Body of pancreas (tissue), 4 donors: ENCODE data around the gene ATF2. TPM values are rescaled to one million over a fixed set of nuclear protein-coding genes. Genes with fewer than 3 reads are reported as not detected.
"Not testable (repeated sequence)": the region's sequence is repeated elsewhere in the genome, so short reads cannot be mapped to it uniquely, and the experiment has no call there.

ENCODE experiments used
- ATAC-seq: fragments of 150-250 bp; one replicate; pipeline ENCODE4 v1.9.1; 2016
- DNase-seq, 4 donors: peaks; one replicate each; pipeline ENCODE4 v3.0.0-alpha.2; 2019
- H3K27ac ChIP-seq, 4 donors: fragments of 200-600 bp; sonication (generic); 1 replicate in 3 of 4; 2 replicates in 1 of 4; pipeline versions ENCODE4 v1.5.1 to v1.6.1; 2016 to 2019; ENCODE audit warnings: mild to moderate bottlenecking in 1 of 4, mixed read lengths in 1 of 4, moderate library complexity in 1 of 4
- H3K27me3 ChIP-seq, 2 donors: fragments of 200-600 bp; sonication (generic); one replicate each; pipeline ENCODE4 v1.6.0; 2016; ENCODE audit warnings: mild to moderate bottlenecking in 1 of 2
- H3K36me3 ChIP-seq, 2 donors: fragments of 200-600 bp; sonication (generic); replicated peaks in 1 of 2; 2 replicates each; pipeline ENCODE4 v1.5.1; 2016; ENCODE audit warnings: low read depth in 2 of 2; ENCODE audit not compliant: insufficient read depth in 1 of 2
- H3K4me1 ChIP-seq: fragments of 200-600 bp; sonication (generic); one replicate; pipeline ENCODE4 v1.6.0; 2016
- H3K4me3 ChIP-seq, 2 donors: fragments of 200-600 bp; sonication (generic); 1 replicate in 1 of 2; 2 replicates in 1 of 2; pipeline ENCODE4 v1.5.1; 2016 to 2019
- H3K9me3 ChIP-seq, 3 donors: fragments of 200-600 bp; sonication (generic); 1 replicate in 2 of 3; 2 replicates in 1 of 3; pipeline ENCODE4 v1.5.1; 2016
- CTCF ChIP-seq, 7 experiments: fragments of 450-650 bp in 4 of 7; fragments of 200-600 bp in 3 of 7; sonication (generic) in 3 of 7; IDR thresholded peaks; one replicate each; pipeline ENCODE4 v1.5.1; 2016 to 2019; ENCODE audit warnings: antibody characterized with exemption in 7 of 7
- POLR2A ChIP-seq, 3 donors: fragments of 450-650 bp; IDR thresholded peaks; one replicate each; pipeline ENCODE4 v1.6.1; 2016; ENCODE audit warnings: antibody characterized with exemption in 3 of 3, mild to moderate bottlenecking in 2 of 3
- WGBS, 2 donors: methylation state at CpG; one replicate each; pipeline ENCODE4 v1.1.5; 2017; 5-methylcytosine and 5-hydroxymethylcytosine counted together
- intact Hi-C: fragments of 100-400 bp; cut with DNase I; formaldehyde crosslinking; loops from one replicate; pipeline ENCODE4 v1.15.1; 2023
- total RNA-seq, 2 donors: library from RNA; depleted of rRNA; stranded (reverse); fragments of >200 nt; gene quantifications; one replicate each; pipeline ENCODE4 v1.1.0, GENCODE V29; 2016

The ATF2 gene
- total RNA-seq, 2 donors from 2014 or later, result 24.6 to 48.1 TPM

- intact Hi-C loops, result no loop called here
- Histone ChIP-seq H3K27ac (no peak overlapping the region), H3K9me3 (no peaks in the 10 kb centered on the region), H3K36me3 (peaks cover 0 to 9% of the 10 kb centered on the region in 2 donors), H3K4me3 (no peak overlapping the region), H3K4me1 (no peaks in the 10 kb centered on the region), H3K27me3 (no peaks in the 10 kb centered on the region)
- TF ChIP-seq POLR2A (IDR thresholded peaks at IDR 0.05) (no peak), CTCF (IDR thresholded peaks at IDR 0.05) (peak; percentile 19 to 79 (median 68))
- no peak for ATAC-seq
- 78 to 79% methylated on average over 3 of the region's 3 CpGs for WGBS, 2 donors
- DNase-seq, result no peak
These were observed 56.8 kb downstream of the ATF2 start for GRCh38 chr2:175111200-175111657.

GRCh38 chr2:175108091-175108490 lies 59.9 kb downstream of the ATF2 start:
- H3K4me1 ChIP-seq, ATAC-seq, H3K4me3 ChIP-seq, H3K27ac ChIP-seq, H3K36me3 ChIP-seq, H3K9me3 ChIP-seq, DNase-seq, H3K27me3 ChIP-seq, intact Hi-C loops: not testable (repeated sequence)
- 99% methylated on average over 10 of the region's 39 CpGs; no CpG with 5 or more reads in 1 of the 2 donors for WGBS, 2 donors

- Histone ChIP-seq H3K9me3 (no peaks in the 10 kb centered on the region), H3K4me3 (no peak overlapping the region), H3K36me3 (peaks cover 0 to 2% of the 10 kb centered on the region in 2 donors), H3K4me1 (no peaks in the 10 kb centered on the region), H3K27ac (no peak overlapping the region), H3K27me3 (no peaks in the 10 kb centered on the region)
- intact Hi-C loops, result no loop called here
- no peak for TF ChIP-seq POLR2A (IDR thresholded peaks at IDR 0.05)
- no peak for TF ChIP-seq CTCF (IDR thresholded peaks at IDR 0.05)
- ATAC-seq, result no peak
- no peak for DNase-seq
- 93 to 96% methylated on average over 4 of the region's 4 CpGs for WGBS, 2 donors
These were observed 60.9 kb downstream of the ATF2 start for GRCh38 chr2:175107146-175107545.

GRCh38 chr2:175103191-175103590 lies 64.8 kb downstream of the ATF2 start:
- intact Hi-C loops, result no loop called here
- Histone ChIP-seq H3K27me3 (no peaks in the 10 kb centered on the region), H3K4me1 (no peaks in the 10 kb centered on the region), H3K4me3 (no peak overlapping the region), H3K9me3 (no peaks in the 10 kb centered on the region), H3K36me3 (no peaks in the 10 kb centered on the region), H3K27ac (no peak overlapping the region)
- no peak for DNase-seq
- no peak for ATAC-seq
- 92% methylated on average over 1 of the region's 1 CpG for WGBS, 2 donors
- no peak for TF ChIP-seq POLR2A (IDR thresholded peaks at IDR 0.05)
- TF ChIP-seq CTCF (IDR thresholded peaks at IDR 0.05), result no peak

- no peaks in the 10 kb centered on the region for H3K4me1 ChIP-seq
- H3K9me3 ChIP-seq, result no peaks in the 10 kb centered on the region
- TF ChIP-seq CTCF (IDR thresholded peaks at IDR 0.05) (no peak), POLR2A (IDR thresholded peaks at IDR 0.05) (no peak)
- intact Hi-C loops, result no loop called here
- no peaks in the 10 kb centered on the region for H3K27me3 ChIP-seq
- no peak overlapping the region for H3K4me3 ChIP-seq
- H3K36me3 ChIP-seq, result peaks cover 0 to under 1% of the 10 kb centered on the region in 2 donors
- DNase-seq (no peak), ATAC-seq (no peak)
- H3K27ac ChIP-seq, result no peak overlapping the region
These were observed 66.5 kb downstream of the ATF2 start for GRCh38 chr2:175101514-175101913.
